Stimulated activated naive CD8-positive, alpha-beta T cell treated with anti-CD3 and anti-CD28 coated beads, Interleukin-15, Interleukin-2, amounts not matched to agents 100 ng/mL and 50 ng/mL, for 24 hours (primary cell): Measurements from ENCODE around the gene TSC2.
A peak's percentile ranks its signal among the peaks of the same experiment; 100 is the strongest.

Experiments
- H3K27ac Mint-ChIP-seq: one replicate; pipeline ENCODE4 v1.8.0; 2021; ENCODE audit warnings: mild to moderate bottlenecking, mixed read lengths
- H3K27me3 Mint-ChIP-seq: one replicate; pipeline ENCODE4 v1.8.0; 2021; ENCODE audit warnings: mixed read lengths
- H3K36me3 Mint-ChIP-seq: one replicate; pipeline ENCODE4 v1.8.0; 2021; ENCODE audit warnings: low read depth, mixed read lengths
- H3K4me1 Mint-ChIP-seq: one replicate; pipeline ENCODE4 v1.8.0; 2021; ENCODE audit warnings: low read depth, mixed read lengths
- H3K4me3 Mint-ChIP-seq: one replicate; pipeline ENCODE4 v1.8.0; 2021; ENCODE audit warnings: mild to moderate bottlenecking, mixed read lengths
- H3K9me3 Mint-ChIP-seq: one replicate; pipeline ENCODE4 v1.8.0; 2021; ENCODE audit warnings: mixed read lengths

TSC2 gene

GRCh38 chr16:2042986-2043666, 4.7 kb upstream of the TSC2 start:
- H3K4me3 Mint-ChIP-seq, result no peak overlapping the region
- H3K9me3 Mint-ChIP-seq, result no peaks in the 10 kb centered on the region
- peaks cover 5% of the 10 kb centered on the region for H3K4me1 Mint-ChIP-seq
- no peaks in the 10 kb centered on the region for H3K36me3 Mint-ChIP-seq
- H3K27ac Mint-ChIP-seq, result no peak overlapping the region
- H3K27me3 Mint-ChIP-seq, result no peaks in the 10 kb centered on the region

GRCh38 chr16:2043667-2044451, 3.9 kb upstream of the TSC2 start:
- peaks cover 11% of the 10 kb centered on the region for H3K4me1 Mint-ChIP-seq
- no peak overlapping the region for H3K4me3 Mint-ChIP-seq
- no peaks in the 10 kb centered on the region for H3K36me3 Mint-ChIP-seq
- no peaks in the 10 kb centered on the region for H3K27me3 Mint-ChIP-seq
- no peak overlapping the region for H3K27ac Mint-ChIP-seq
- H3K9me3 Mint-ChIP-seq, result no peaks in the 10 kb centered on the region

DNA sequence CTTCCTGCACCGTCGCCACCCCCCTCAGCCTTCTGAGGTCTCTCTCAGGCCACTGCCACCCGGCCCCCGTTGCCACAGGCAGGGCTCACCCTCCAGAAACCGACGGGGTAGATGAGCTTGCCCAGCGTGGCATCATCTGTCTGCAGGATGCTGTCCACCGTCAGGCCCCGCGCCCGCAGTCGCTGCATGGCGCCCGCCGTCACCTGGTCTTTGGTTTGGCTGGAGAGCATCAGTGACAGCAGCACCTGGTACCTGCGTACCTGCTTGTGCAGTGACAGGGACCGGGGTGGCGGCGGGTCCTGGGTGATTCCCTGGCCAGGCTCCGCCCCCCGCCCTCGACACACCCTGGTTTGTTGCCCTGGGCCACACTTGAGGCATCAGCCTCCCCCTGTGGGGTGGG, 3.2 kb upstream of the TSC2 start:
- H3K36me3 Mint-ChIP-seq, result no peaks in the 10 kb centered on the region
- no peaks in the 10 kb centered on the region for H3K27me3 Mint-ChIP-seq
- no peaks in the 10 kb centered on the region for H3K9me3 Mint-ChIP-seq
- no peak overlapping the region for H3K27ac Mint-ChIP-seq
- H3K4me1 Mint-ChIP-seq, result peaks cover 16% of the 10 kb centered on the region
- no peak overlapping the region for H3K4me3 Mint-ChIP-seq

GRCh38 chr16:2045965-2046892, 1.6 kb upstream of the TSC2 start:
- Mint-ChIP-seq H3K4me3 (peak overlapping the region; percentile 90), H3K27ac (no peak overlapping the region), H3K9me3 (no peaks in the 10 kb centered on the region), H3K27me3 (no peaks in the 10 kb centered on the region), H3K36me3 (peaks cover 6% of the 10 kb centered on the region), H3K4me1 (peaks cover 16% of the 10 kb centered on the region)

DNA sequence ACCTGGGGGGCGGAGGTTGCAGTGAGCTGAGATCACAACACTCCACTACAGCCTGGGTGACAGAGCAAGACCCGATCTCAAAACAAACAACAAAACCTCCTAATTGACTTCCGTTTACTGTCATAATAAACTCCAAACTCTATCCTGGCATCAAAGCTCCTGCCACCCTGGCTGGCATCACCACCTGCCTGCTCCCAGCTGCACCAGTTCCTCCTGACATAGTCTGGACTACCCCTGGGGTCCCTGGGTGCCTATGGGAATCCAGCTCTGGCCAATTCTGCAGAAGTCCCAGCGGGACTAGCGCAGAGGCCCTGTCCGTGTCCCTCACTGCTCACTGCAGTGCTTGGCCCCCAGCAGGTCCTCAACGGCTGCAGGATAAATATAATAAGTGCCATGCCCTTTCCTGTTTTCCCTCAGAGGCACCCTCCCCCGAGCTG, 874 bp upstream of the TSC2 start:
- Mint-ChIP-seq H3K4me3 (peak overlapping the region; percentile 90), H3K27me3 (no peaks in the 10 kb centered on the region), H3K27ac (peak overlapping the region; percentile 47), H3K36me3 (peaks cover 9% of the 10 kb centered on the region), H3K9me3 (no peaks in the 10 kb centered on the region), H3K4me1 (peaks cover 16% of the 10 kb centered on the region)

- H3K27ac Mint-ChIP-seq, result no peak overlapping the region
- no peaks in the 10 kb centered on the region for H3K9me3 Mint-ChIP-seq
- peaks cover 16% of the 10 kb centered on the region for H3K4me1 Mint-ChIP-seq
- H3K36me3 Mint-ChIP-seq, result peaks cover 9% of the 10 kb centered on the region
- no peaks in the 10 kb centered on the region for H3K27me3 Mint-ChIP-seq
- peak overlapping the region; percentile 90 for H3K4me3 Mint-ChIP-seq
These were observed 345 bp downstream of the TSC2 start for GRCh38 chr16:2048116-2048543.

DNA sequence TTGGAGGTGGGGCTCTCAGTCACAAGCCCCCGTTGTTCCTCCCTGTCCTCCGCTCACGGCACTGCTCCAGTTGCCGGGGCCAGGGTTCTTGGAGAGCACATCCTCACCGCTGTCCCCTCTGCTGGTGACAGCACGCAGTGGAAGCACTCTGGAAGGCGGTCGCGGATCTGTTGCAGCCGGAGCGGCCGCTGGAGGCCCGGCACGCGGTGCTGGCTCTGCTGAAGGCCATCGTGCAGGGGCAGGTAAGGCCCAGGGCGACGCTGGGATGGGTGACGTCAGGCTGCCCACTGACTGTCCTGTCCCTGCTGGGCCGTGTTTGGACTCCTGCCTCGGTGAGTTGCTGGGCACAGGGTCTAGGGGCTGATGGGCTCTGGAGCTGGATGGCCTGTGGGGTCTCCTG, 5.4 kb downstream of the TSC2 start:
- no peak overlapping the region for H3K27ac Mint-ChIP-seq
- H3K4me3 Mint-ChIP-seq, result no peak overlapping the region
- no peaks in the 10 kb centered on the region for H3K9me3 Mint-ChIP-seq
- peaks cover 15% of the 10 kb centered on the region for H3K36me3 Mint-ChIP-seq
- no peaks in the 10 kb centered on the region for H3K27me3 Mint-ChIP-seq
- peaks cover 10% of the 10 kb centered on the region for H3K4me1 Mint-ChIP-seq

DNA sequence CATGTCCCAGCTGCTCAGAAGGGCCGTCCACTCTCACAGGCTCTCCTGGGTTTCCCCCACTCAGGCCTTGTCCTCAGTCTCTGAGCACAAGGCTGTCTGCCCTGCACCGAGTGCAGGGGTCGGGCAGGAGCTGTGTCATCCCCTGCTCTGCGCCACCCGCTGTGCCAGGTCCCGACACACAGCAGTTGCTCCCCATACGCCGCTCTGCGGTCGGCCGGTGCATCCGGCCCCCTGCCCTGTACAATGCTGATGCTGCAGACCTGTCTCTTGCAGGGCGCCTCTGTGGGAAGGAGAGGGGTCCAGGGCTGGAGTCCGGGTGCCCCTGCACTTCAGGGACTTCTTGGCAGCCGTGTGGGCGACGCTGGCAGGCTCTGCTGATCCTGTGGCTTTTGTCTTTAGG, 6.1 kb downstream of the TSC2 start:
- H3K4me3 Mint-ChIP-seq, result no peak overlapping the region
- H3K9me3 Mint-ChIP-seq, result no peaks in the 10 kb centered on the region
- H3K36me3 Mint-ChIP-seq, result peaks cover 15% of the 10 kb centered on the region
- H3K4me1 Mint-ChIP-seq, result peaks cover 5% of the 10 kb centered on the region
- no peaks in the 10 kb centered on the region for H3K27me3 Mint-ChIP-seq
- H3K27ac Mint-ChIP-seq, result no peak overlapping the region

GRCh38 chr16:2054543-2055245, 6.9 kb downstream of the TSC2 start:
- Mint-ChIP-seq H3K36me3 (peaks cover 15% of the 10 kb centered on the region), H3K9me3 (no peaks in the 10 kb centered on the region), H3K27ac (no peak overlapping the region), H3K4me1 (no peaks in the 10 kb centered on the region), H3K27me3 (no peaks in the 10 kb centered on the region), H3K4me3 (no peak overlapping the region)

DNA sequence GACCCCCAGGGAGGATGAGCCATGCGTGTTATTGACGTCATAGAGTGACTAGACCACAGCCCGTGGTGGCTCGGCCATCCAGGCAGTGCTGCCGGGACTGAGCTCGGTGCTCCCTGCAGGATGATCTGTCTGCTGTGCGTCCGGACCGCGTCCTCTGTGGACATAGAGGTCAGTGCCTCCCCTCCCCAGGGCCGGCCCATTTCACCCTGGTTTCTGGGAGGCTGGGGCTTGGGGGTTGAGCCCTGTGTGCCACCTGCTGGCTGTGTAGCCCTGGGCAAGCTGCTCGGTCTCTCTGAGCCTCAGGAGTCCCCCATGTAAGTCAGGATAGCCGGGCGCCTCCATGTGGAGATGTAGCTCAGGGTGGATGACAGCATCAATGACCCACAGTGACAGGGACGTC, 8.3 kb downstream of the TSC2 start:
- Mint-ChIP-seq H3K9me3 (no peaks in the 10 kb centered on the region), H3K36me3 (peaks cover 11% of the 10 kb centered on the region), H3K4me3 (no peak overlapping the region), H3K4me1 (no peaks in the 10 kb centered on the region), H3K27ac (no peak overlapping the region), H3K27me3 (no peaks in the 10 kb centered on the region)

- Mint-ChIP-seq H3K4me3 (no peak overlapping the region), H3K27ac (no peak overlapping the region), H3K4me1 (no peaks in the 10 kb centered on the region), H3K36me3 (peaks cover 7% of the 10 kb centered on the region), H3K27me3 (no peaks in the 10 kb centered on the region), H3K9me3 (no peaks in the 10 kb centered on the region)
These were observed 9.1 kb downstream of the TSC2 start for GRCh38 chr16:2056681-2057407.

DNA sequence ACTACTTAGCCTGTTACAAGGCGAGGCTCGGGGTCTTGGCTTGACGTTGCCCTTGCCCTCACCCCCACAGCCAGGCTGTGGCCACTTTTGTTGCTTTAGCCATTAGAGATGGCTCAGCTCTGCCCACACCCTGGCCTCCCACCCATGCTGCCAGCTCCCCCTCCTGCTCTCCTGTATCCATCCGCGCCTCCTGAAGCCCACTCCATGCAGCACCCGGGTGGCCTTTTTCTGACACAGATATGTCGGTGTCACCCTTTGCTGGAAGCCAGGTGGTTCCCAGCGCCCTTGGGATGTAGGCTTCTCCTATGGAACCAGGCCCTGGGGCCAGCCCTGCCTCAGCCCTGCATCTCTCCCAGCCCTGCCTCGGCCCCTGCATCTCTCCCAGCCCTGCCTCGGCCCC, 9.7 kb downstream of the TSC2 start:
- H3K9me3 Mint-ChIP-seq, result no peaks in the 10 kb centered on the region
- no peaks in the 10 kb centered on the region for H3K4me1 Mint-ChIP-seq
- H3K27me3 Mint-ChIP-seq, result no peaks in the 10 kb centered on the region
- no peak overlapping the region for H3K27ac Mint-ChIP-seq
- H3K36me3 Mint-ChIP-seq, result peaks cover 7% of the 10 kb centered on the region
- no peak overlapping the region for H3K4me3 Mint-ChIP-seq

- Mint-ChIP-seq H3K27me3 (no peaks in the 10 kb centered on the region), H3K36me3 (peaks cover 7% of the 10 kb centered on the region), H3K4me1 (no peaks in the 10 kb centered on the region), H3K27ac (no peak overlapping the region), H3K9me3 (no peaks in the 10 kb centered on the region), H3K4me3 (no peak overlapping the region)
These were observed 10.6 kb downstream of the TSC2 start for GRCh38 chr16:2058420-2058819.

GRCh38 chr16:2058872-2059271, 11.1 kb downstream of the TSC2 start:
- Mint-ChIP-seq H3K4me3 (no peak overlapping the region), H3K27me3 (no peaks in the 10 kb centered on the region), H3K27ac (no peak overlapping the region), H3K9me3 (no peaks in the 10 kb centered on the region), H3K36me3 (peaks cover 7% of the 10 kb centered on the region), H3K4me1 (no peaks in the 10 kb centered on the region)
